ENCODE measurements around the gene TEX51.

TEX51 gene

DNA sequence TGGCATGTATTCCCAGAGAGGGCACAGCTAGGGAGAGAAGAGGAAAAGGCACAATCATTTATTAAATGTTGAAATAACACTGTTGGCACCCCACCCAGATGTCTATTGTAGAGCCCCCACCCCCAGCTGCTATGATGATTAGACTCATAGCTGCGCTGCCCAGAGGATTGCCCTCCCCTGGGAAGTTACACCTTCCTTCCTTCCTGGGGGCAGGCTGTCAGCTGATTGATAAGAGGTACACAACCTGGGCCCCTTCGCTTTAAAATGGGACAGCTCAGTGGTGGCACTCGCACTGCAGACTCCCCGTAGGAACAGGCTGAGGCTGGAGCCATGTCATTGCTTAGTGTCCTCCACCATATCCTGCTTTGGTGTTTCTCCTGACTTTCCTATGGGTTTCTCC, 18.1 kb downstream of the TEX51 start:
- no peak for DNase-seq

DNA sequence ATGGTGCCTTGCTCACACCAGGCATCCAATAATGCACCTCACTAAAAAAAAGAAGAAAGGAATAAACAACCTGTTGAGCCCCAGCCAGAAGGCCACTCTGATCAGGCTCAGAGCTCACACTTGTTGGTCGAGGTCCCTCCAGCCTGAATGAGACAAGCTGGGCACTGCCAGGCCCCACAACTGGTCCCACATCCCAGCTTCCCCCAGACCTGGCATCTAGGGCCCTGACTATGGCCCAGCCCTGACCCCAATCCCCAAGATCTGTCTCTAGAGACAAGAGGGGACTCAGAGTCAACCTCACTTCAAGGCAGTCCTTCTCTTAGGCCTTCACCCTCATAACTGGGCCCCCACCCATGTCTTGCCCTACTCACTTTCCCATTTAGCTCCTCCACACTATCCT, 22.4 kb downstream of the TEX51 start:
- no peak for DNase-seq

DNA sequence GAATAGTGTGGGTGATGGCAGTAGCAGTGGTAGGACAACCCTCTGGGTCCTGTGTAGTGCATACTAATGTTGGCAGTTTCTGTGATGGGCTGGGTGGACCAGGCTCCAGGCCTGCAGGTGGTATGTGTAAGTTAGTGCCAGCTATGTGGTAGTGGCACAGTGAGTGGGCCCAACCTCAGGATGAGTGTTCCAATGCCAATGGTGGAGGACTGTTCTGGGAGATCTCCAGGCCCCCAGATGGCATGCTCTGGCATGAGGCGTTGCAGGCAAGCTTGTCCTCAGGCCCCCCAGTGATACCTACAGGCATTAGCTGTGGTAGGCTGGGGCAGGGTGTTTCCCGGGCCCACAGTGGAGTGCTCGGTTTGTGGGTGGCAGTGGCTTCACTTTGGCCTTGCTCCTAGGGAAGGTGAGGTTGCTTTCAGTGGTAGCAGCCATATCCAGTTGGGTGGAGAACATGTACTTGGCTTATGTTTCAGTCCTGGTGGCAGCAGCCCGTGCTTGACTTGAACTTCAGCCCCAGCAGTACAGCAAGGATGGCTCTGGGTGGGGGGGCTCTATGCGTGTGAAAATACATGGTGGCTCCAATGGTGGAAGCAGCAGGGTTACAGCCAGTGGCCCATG, 32.4 kb downstream of the TEX51 start:
- no peak for DNase-seq

DNA sequence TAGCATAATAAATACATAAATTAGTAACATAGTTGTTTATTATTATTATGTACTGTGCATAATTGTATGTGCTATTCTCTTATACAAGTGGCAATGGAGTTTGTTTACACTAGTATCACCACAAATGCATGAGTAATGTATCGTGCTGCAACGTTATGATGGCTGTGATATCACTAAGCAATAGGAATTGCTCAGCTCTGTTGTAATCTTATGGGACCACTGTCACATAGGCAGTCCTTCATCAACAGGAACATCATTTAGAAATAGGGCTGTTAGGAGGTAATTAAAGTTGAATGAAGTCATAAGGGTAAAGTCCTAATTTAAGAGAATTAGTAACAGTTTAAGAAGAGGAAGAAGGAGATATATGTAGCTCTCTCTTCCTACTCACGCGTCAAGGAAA, 33.8 kb downstream of the TEX51 start:
- no peak for DNase-seq

DNA sequence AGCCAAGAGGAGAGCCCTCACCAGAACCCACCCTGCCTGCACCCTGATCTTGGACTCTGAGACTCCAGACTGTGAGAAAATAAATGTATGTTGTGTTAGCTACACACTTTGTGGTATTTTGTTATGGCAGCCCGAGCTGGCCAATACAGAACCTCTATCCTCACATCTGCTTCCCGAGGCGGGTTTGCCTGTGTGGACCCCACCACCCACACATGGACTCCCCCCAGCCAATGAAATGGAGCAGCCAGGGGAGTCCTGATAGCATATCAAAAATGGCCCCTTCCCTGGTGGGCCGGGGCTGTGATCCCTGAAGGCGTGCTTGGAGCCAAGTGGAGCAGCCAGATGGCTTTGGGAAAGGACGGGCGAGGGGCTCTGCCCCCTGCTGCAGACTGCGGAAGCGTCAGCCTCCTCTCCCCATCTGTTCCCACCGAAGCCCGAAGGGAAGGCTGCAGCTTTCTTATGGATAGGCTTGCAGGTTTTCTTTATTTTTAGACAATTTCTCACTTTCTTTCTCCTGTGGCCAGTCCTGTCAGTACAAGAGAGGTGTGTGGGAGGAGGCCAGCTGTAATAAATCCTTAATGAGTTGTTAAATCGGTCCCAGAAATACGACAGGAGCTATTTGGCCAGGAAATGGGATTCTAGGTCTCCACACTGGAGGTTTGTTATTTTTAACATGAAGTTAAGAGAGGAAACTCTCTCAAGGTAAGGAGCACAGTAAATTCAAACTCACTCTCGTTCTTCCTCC, 34.4 kb downstream of the TEX51 start:
- DNase-seq: no peak

DNA sequence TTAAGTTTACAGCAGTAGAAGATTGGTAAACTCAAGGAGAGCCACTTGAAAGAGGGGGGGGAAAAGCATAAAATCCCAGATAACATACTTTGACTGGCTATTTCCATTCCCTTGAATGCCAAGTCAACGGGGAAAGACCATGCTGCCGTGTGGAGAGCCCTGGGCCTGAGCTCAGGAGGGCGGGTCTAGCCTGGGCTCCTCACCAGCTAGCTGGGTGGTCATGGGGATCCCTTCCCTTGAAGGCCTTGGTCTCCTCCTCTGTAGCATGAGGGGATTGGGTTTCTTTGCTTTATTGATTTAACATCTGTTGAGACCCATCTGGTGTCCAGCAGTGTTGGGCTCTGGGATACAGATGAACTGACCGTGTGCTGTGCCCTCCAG, 35.0 kb downstream of the TEX51 start:
- DNase-seq: no peak

DNA sequence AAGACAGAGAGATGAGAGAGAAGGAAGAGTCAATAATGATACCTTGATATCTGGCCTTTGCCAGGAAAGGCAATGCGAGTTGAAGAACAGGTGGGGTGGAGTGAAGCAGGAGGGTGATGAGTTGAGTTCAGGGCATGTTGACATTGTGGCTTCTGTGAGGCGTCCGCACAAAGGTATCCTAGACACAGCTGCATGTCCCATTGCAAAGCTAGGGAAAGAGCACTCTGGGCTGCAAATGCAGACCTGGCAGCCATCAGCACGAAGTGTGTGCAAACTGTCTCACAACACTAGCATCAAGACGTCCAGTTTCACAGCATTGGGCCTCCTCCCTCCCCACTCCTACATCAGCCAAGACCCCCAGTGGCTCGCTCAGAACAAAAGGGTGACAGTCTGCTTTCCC, 36.1 kb downstream of the TEX51 start:
- DNase-seq: no peak

DNA sequence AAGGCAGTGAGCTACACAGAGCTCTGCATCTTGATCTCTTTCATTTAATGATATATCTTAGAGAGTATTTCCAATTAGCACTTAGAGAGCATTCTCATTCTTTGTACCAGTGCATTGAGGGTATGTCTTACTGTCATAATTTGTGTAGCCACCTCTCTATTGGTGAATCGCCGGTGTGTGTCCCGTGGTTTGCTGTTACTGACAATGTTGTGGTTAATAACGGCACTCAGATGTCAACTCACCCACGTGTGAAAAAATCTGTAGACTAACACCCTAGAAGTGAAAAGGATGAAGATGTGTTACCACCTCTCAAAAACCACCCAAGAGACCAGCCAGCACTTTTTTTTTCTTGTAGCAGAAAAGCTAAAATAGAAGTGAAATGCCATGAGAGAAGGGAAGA, 37.1 kb downstream of the TEX51 start:
- no peak for DNase-seq

DNA sequence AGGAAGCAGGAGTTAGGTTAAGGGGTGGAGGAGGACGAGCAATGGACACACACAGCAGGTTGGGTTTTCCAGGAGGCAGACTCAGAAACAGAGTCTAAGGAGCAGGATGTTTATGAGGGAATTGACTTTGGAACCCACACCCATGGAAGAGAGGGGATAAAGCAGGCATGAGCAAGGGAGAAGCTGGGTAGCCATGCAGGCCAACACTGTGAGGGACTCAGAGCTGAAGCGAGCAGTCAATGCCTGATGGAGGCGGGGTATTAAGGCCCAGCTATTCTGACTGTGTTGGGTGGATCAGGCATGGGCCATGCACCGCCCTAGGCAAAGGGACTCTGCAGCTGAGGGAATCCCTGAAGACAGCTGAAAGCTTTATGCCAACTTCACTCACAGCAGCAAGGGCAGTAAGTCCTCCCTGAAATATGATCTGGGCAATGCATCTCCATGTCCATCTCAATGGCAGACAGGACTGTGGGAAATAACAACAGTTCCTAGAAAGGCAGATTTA, 37.6 kb downstream of the TEX51 start:
- DNase-seq: no peak

DNA sequence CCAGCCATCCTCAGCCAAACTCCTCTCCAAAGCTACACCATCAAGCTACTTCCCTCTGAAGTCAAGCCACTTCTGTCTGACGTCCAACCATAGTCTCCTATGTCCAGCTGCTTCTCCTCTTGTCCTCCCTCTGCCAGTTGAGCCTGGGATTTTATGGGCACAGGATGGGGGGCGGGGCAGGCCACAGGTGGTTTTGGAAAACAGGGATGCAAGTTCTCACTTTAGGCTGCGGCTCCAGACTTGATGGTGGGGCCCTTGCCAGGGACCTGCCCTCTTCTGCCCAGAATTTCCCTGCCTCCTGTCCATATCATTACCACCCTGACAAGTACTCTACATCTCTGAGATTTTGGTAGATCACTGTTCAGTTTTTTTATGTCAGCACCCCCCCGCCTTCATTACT, 41.6 kb downstream of the TEX51 start:
- DNase-seq: no peak

DNA sequence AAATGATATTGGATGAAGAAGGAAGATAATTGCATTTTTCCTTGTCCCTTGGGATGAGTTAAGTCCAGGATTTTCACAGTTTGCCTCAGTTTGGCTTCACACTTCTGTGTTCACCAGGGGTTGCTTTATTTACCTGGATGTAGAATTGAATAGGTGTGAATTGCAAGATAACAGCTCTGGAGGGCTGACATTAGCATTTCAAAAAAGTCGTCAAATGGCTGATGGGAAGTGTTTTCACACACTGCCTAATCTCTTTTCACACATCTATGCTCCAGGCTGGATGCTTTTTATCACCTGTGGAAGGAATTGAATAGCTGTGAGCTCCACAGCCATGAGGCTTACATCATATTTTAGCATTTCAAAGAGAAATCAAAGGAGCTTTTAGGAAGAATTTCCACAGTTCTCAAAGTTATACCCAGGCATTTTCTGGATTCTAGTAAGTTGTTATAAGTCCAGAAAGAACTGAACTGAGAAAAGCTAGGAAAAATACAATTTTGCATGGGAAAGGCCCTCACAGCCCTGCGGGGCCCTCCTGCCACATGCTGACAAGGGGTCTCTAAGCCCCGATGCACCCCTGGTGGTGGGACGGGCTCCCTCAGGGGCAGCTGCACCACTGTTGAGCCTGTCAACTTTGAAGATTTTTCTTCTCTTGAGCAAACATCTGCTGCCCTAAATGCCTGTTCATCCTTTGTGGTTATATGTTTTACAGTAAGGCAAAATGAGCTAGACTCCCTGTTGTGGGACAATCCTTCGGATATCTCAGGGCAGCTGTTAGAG, 43.9 kb downstream of the TEX51 start:
- no peak for DNase-seq

DNA sequence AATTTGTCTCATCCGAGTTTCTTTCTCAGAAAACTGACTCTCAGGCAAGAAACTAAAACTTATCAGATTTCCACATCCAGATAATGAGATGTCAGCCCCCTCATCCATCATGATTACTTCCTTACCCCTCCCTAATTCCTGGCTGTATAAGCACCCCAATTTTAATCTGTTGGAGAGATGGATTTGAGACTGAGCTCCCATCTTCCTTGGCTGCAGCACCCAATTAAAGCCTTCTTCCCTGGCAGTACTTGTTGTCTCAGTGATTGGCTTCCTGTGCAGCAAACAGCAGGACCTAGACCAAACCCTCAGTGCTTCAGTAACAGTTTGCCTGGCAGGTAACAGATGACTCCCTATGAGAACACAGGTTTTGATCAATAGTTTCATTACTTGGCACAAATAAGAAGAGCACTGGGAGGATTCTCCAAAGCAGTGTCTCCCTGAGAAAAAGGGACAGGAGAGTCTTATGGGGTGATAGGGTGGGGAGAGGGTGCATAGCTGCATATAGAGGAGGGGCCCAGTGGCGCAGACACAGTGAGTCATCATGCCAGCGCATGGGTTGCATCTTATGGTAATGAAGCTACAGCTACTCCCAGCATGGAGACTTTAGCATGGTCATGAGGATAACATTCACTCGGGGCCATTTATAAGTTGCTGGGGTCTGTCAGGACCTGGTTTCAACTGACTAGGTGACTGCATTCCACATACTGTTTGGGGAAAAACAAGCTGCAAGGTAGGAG, 45.1 kb downstream of the TEX51 start:
- no peak for DNase-seq

DNA sequence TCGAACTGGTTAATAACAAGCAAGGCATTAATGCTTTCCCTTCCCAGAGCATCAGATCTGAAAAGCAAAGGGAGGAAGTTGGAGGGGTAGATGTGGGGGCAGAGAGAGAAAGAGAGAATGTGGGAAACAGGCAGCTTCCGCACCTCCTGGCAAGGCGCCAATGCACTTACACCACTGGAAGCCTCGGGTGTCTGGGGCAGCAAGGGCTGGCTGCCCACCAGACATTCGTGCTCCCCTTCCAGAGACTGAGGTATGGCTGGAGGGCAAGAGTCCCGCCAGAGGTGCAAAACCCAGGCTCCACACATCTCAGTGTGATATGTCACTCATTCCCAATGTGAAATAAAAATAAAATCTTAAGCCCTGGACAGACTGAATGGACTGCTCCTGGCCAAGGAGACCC, 46.4 kb downstream of the TEX51 start:
- no peak for DNase-seq

DNA sequence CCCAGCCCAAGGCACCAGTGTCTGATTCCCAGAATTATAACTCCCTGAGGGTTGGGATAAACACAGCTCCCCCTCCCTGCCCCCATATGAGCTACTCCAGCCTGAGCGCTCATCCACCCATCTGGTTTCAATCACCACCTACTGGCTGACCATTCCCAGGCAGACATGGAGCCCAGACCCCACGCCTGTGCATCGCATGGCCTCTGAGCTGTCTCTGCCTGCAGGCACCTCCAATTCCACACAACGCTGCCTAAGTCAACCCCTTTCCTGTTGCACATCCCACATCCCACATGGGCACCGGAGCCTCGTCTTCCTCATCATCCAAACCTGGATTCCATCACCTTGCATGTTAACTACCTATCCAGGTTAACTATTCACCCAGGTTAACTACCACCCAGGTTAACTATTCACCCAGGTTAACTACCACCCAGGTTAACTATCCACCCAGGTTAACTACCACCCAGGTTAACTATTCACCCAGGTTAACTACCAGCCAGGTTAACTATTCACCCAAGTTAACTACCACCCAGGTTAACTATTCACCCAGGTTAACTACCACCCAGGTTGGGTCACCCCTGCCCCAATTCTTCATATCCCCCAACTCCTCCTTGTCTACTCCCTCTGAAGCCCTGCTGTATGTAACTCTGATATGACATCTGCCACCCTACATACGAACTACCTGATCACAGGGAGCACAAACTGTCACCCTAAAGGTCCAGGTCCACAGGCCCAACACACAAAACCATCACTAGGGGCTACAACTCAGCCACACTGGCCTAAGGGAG, 47.8 kb downstream of the TEX51 start:
- no peak for DNase-seq

DNA sequence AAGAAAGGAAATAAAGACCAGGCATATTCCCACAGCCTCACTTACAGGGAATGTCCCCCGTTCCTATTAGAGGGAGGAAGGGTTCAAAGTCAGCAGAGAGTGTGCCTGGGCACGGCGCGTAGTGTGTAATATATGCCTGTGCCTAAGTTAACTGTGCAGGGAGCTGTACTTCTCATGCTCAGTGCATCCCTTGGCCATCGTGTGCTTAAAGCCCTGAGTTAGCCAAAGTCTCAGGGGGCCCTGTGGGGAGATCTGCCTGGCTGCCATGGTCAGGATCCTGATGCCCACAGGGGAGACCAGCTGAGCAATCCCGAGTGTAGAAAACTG, 48.4 kb downstream of the TEX51 start:
- no peak for DNase-seq

DNA sequence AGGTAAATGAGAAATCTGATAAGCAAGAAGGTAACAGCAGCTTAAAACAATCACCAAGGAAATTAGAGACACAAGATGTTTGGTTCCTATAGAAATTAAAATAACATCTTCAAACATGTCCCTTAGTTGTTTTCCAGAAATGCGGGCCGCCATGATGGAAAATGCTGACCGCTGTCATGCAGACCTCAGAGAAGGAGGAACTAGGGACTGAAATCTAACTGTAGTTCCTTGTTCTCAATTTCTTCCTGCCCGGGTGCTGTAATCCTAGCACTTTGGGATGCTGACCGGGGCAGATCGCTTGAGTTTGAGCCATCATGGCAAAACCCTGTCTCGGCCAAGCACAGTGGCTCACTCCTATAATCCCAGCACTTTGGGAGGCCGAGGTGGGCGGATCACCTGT, 51.1 kb downstream of the TEX51 start:
- DNase-seq: no peak

DNA sequence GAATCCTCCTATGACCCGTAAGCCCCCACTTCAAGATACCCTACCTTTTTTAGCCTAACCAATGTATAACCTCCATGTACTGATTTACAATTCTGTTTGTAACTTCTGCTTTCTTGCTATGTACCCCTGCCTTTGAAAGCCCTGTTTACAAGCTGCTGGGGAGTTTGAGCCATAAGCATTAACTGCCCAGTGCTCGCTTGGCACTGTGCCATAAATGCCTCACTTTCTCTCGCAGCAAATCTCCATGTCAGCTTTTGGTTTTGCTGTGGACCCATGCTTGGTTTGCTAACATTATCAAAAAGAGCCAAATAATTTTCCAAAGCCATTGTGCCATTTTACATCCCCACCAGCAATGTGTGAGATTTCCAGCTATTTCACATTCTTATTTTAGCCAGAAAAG, 51.8 kb downstream of the TEX51 start:
- DNase-seq: no peak
